Stimulated activated CD4-positive, alpha-beta T cell treated with anti-CD3 and anti-CD28 coated beads, Interleukin-4, amount 100 ng/mL, for 48 hours (primary cell): ENCODE results near the gene FRMPD4.

Experiments
- DNase-seq, 2 donors: peaks; one replicate each; pipeline ENCODE4 v3.0.0-alpha.2; 2020; ENCODE audit warnings: low read depth in 2 of 2

Gene FRMPD4

DNA sequence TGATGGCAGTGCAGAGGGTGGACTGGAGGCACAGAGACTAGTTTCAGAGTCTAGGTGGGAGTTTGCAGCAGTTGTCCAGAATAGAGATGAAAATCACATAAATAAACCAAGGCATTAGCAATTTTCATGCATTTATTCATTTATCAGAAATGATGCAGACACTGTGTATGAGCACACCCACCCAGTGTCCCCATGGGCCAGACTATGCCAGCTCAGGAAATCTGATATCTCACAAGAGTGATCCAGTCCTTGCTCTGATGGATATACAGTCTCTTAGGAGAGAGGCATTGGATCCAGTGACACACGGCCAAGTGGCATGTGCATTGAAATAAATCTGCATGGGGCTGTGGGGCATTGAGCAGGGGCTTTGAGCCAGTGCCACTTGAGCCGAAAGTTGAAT is 228.2 kb downstream of the FRMPD4 start:
- DNase-seq: no peak

DNA sequence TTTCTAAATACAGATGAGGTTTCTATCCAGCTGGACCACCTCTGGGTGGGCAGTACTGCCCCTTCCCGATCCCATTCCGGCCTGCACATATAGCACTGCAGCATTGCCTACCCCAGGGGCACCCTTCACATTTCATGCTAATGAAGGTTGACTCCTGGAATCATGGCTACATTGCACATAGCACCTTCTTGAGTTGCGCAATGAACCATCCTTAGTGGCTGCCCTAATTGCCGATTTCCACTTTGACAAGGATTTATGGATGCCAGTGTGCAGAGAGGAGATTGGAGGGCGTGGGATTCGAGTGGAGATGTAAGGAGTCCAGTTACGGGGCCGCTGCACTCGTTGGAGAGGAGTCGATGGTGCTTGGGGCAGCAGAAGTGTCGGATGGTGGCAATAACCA is 229.0 kb downstream of the FRMPD4 start:
- no peak for DNase-seq

- DNase-seq: no peak
Measured at GRCh38 chrX:12370497-12370986, 232.3 kb downstream of the FRMPD4 start.

DNA sequence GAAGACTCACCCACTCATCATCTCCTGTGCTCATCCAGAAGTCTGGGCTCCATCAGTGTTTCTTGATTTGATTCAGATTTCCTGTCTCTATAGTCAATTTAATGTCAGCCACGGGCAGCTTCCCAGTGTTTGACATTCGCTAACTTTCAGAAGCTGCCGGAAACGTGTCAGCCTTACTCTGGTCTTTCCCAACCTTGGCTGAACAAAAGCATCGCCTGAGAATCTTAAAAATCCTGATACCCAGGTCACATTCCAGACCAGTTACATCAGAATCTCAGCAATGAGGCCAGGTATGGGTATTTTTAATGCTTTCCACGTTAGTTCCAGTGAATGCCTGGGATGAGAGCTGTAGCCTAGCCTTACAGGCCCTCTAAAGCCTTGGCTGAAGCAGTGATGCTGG is 233.8 kb downstream of the FRMPD4 start:
- DNase-seq: no peak

DNA sequence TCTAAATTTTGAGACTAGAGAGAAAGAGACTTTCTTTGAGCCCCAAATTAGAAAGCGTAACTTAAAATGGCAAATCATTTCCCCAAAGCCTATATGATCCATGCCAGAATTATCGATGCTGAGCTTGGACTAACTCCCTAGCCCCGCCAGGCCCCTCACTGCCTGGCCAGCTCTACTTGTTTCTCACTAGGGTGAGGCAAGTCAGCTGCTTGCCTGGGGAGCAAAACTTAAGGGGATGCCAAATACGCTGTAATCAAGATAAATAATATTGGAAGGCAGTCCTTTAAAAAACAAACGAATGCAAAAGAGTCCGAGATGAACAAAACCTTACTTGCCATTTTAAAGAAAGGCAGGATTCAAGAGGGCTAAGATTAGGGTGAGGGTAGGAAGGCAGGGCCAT is 236.0 kb downstream of the FRMPD4 start:
- DNase-seq: no peak

DNA sequence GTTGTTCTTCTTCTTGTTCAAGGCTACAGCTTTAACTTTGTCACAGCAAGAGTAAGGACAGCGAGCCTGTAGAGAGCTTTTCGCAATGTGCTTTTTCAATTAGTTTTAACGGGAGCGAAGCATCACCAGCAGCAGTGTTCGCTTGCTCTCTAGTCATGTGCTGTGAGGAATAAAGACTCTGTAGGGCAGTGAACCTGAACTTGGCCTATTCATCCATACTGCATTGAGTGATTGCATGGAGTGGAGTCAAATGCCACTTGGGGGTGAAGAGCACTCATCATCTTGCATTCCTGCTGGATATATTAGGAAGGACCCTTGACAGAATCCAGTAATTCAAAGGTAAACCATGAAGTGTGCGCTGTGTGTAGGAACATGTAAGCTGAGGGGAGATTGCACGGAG is 240.0 kb downstream of the FRMPD4 start:
- DNase-seq: no peak

DNA sequence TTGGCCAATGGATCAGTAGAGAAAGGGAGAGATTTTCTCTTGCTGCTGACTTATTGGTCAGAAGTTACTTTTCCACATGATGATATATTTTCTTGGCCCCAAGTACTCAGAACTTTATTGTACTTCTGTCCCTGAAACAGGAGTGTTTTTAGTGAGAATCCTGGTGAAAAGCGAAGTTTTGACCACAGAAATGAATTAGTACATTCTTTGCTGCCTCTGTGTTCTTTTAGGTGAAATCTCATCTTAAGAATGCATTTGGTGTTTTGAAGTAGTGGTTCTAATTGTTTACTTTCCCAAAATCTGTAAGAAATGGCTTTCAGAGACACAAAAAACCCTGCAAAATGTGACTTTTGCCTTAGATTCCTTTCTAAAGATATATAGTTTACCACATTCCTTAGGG is 240.4 kb downstream of the FRMPD4 start:
- no peak for DNase-seq

DNA sequence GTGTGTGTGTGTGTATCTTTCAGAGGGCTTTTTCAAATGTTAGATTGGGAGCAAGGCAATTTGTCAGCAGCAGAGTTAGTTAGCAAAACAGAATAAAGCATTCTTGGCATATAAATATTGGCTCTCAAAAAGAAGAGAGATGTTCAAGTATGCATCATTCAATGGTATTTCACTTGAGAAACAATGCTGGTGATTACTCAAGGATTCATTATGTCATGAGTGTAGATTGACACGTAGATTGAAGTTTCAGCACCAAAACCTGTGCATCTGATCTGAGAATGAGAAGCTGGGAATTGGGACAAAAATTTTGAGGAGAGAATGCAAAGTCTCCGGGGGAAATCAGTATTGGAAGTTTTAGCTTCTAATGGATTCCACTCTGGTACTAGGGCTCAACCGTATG is 241.4 kb downstream of the FRMPD4 start:
- no peak for DNase-seq

DNA sequence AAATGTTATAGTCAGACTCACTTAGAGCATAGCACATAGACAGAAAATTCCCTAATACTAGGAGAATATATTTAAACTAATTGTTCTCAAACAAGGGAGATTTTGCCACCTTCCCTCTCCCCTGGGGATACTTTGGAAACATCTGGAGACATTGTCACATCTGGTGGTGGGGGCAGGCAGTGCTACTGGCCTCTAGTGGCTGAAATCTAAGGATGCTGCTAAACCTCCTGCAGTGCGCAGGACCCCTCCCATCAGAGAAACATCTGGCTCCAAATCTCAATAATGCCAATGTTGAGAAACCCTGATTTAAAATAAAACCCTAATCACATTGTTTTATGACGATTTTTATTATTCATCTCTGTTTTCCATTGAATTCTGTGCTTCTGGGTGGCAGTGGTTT is 244.9 kb downstream of the FRMPD4 start:
- no peak for DNase-seq

- DNase-seq: no peak
Measured at GRCh38 chrX:12390301-12390700, 252.0 kb downstream of the FRMPD4 start.

DNA sequence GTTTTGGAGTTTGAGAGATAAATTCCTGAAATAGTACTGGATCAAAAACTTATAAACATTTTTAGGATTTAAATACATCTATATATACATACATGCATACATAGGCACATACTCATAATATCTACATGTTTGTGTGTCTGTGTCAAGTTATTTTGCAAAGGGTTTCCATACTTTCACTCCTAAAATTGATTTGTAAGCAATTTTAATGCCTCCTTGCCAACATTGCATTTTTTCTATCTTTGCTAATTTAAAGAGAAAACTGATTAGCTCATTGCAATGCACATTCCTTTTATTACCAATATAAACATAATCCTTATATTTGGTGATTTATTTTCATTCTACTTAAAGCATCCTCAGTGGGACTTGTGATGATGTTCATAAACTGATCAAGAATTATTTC is 258.3 kb downstream of the FRMPD4 start:
- DNase-seq: no peak

- no peak for DNase-seq
Measured at GRCh38 chrX:12400218-12400617, 261.9 kb downstream of the FRMPD4 start.

- no peak for DNase-seq
Measured at GRCh38 chrX:12401252-12401651, 263.0 kb downstream of the FRMPD4 start.

DNA sequence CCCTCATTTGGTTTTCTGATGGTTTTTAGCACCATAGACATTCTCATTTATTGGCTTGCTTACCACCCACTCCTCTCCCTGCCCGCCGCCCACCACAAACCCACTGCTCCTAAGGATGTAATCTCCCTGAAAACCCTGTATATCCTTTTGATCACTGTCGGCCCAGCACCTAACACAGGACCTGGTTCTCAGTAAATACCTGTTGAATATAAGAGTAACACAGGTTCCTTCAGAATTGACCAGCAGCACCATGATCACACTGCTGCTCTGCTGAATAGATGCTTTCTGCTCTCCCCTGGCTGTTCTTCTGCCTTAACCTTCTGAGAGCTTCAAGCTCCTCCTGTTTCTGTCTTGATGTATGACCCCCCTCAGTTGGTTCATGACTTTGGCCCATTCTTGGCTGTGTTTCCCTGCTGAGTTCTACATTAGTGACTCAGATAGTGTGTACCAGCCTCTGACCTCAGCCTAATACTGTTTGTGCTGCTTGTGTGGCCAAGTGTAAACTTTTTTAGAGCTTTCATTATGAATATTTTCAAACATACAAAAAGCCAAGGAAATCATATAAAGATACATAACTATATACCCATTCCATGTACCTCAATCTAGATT is 265.3 kb downstream of the FRMPD4 start:
- no peak for DNase-seq

DNA sequence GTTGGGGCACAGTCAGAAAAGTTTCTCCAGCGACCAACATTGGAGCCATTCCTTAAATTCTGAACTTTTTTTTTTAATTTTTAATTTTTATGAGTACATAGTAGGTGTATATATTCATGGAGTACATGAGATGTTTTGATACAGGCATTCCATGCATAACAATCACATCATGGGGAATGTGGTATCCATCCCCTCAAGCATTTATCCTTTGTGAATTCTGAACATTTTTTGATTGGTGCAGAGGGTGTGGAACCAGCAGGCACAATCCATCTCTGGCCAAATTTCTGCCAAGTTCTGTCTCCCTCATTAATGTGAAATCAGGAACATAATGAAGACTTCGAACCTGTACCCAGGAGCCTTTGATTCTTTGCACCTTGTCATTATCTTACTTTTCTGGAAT is 267.0 kb downstream of the FRMPD4 start:
- DNase-seq: no peak

DNA sequence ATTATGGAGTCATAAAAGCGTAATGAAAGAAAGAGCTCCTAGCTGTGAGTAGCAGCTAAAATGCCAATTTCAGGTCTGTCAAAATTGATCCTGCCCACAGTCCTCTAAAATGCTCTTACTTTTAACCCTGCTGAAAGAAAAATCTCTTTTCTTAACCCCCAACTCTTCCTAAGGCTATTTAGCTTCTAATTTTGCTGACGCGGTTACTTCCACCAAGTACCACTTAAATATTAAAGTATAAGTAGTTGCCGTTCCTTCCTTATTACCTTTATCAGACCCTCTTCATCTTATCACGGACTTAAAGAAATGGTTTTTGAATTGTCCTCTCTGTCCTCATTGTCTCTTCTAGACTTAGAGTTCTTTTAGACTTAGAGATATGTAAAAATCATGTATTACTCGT is 272.2 kb downstream of the FRMPD4 start:
- no peak for DNase-seq

DNA sequence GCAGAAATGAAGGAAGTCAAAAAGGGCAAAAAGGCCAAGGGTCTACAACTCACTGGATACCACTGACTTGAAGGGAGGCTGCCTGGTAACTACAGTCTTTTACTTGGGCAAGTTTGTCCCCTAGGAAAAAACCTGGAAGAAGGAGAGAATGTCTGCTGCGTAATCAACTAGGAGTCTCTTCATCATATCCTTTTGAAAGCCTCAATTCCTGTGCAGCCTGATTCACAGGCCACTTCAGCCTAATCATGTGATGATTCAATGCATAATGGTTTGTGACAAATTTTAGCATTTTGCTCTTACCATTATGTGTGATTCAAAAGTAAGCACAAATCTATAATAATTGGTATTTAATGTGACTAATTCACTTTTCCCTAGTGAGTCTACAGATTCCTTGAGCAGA is 273.6 kb downstream of the FRMPD4 start:
- no peak for DNase-seq

GRCh38 chrX:12412561-12412960 is 274.3 kb downstream of the FRMPD4 start:
- no peak for DNase-seq

GRCh38 chrX:12419591-12419990 is 281.3 kb downstream of the FRMPD4 start:
- no peak for DNase-seq

GRCh38 chrX:12421918-12422317 is 283.6 kb downstream of the FRMPD4 start:
- no peak for DNase-seq

DNA sequence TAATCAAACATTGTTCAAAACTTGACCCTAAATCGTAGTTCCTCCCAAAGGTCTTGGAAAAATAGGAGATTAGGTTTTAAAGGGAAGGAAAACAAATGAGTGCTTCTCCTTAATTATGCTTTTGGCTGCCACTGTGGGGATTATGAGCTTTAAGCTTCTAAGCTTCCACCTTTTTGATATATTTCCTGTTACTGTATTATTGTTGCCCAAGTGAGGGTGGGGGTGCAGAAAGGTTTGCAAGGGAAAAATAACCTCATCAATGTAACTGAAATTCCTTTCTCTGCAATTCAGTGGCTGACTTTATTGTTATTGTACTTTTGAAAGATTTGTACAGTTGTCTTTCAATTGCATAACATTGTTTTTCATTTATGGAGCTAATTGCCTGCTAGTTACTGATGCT is 285.1 kb downstream of the FRMPD4 start:
- DNase-seq: no peak

- DNase-seq: no peak
Measured at GRCh38 chrX:12425496-12425895, 287.2 kb downstream of the FRMPD4 start.

DNA sequence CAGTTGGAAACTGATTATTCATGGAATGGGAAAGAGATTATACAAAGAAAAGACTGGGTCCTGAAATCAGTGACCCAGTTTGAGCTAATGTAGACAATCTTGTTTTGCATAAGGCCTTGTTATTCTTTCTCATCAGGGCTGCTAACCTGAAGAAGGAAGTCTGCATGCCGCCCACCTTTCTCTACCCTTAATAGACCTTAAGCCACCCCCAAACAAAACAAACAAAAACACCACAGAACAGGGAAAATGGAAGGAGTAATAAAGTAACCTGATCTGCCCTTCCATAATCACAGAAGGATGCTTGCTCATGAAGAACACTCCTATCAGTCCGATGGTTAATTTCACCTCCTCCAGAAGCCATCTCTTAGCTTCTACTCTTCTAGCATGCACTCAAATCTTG is 288.1 kb downstream of the FRMPD4 start:
- no peak for DNase-seq

DNA sequence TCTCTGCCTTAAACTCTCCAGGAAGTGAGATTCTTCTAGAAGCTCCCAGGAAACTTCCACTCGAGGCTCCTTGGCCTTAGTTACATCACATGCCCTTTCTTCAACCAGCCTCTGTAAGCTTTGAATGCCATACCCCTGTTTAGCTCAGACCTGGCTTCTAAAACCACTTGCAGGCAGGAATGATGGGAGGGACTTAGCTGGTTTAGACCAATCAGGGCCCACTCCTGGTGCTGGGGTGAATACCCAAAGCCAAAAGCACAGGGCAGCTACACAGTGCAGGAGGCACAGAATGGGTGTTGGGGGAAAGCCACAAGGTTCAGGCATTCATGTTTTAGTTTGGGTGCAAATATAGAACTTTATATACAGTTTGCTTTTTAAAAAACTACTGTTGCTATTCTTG is 296.2 kb downstream of the FRMPD4 start:
- DNase-seq: no peak
